ENCODE measurements around the gene SURF4.
A peak's percentile ranks its signal among the peaks of the same experiment; 100 is the strongest.

Gene SURF4

GRCh38 chr9:133375724-133376654 lies at the start of gene SURF4, which contains the start of gene STKLD1:
SURF4 (minus strand) TSS chr9:133376060; CDS start chr9:133375969, 91 bp downstream.
STKLD1 (plus strand) TSS chr9:133376366; CDS start chr9:133376474, 108 bp downstream.
- H3K4me3 ChIP-seq (replicated peaks in 1 of 2; ENCODE audit: low read depth in 2 of 2, low read length in 2 of 2), result peak within 1 kb of the TSS; percentile 87
- DNase-seq (ENCODE audit: low read depth in 2 of 2), result peak; percentile 96 to 98
- TF ChIP-seq CTCF (IDR thresholded peaks at IDR 0.05; ENCODE audit: low read depth, low read length), result no peak

GRCh38 chr9:133425049-133425632 lies 49.3 kb upstream of the SURF4 start:
- DNase-seq (ENCODE audit: low read depth in 2 of 2), result no peak

GRCh38 chr9:133424187-133424586 lies 48.3 kb upstream of the SURF4 start:
- H3K4me3 ChIP-seq (replicated peaks in 1 of 2; ENCODE audit: low read depth in 2 of 2, low read length in 2 of 2), result no peak overlapping the region
- no peak for DNase-seq (ENCODE audit: low read depth in 2 of 2)
- no peak for TF ChIP-seq CTCF (IDR thresholded peaks at IDR 0.05; ENCODE audit: low read depth, low read length)

More at GRCh38 chr9:133425049-133425632, 49.3 kb upstream of the SURF4 start:
- H3K4me3 ChIP-seq (replicated peaks in 1 of 2; ENCODE audit: low read depth in 2 of 2, low read length in 2 of 2), result no peak overlapping the region
- no peak for TF ChIP-seq CTCF (IDR thresholded peaks at IDR 0.05; ENCODE audit: low read depth, low read length)

GRCh38 chr9:133423216-133423615 lies 47.4 kb upstream of the SURF4 start:
- H3K4me3 ChIP-seq (replicated peaks in 1 of 2; ENCODE audit: low read depth in 2 of 2, low read length in 2 of 2), result no peak overlapping the region
- TF ChIP-seq CTCF (IDR thresholded peaks at IDR 0.05; ENCODE audit: low read depth, low read length), result no peak
- peak in 1 of 2 donors; percentile 28 for DNase-seq (ENCODE audit: low read depth in 2 of 2)

- H3K4me3 ChIP-seq (replicated peaks in 1 of 2; ENCODE audit: low read depth in 2 of 2, low read length in 2 of 2), result no peak within 1 kb of the TSS
- TF ChIP-seq CTCF (IDR thresholded peaks at IDR 0.05; ENCODE audit: low read depth, low read length), result no peak
- peak in 1 of 2 donors; percentile 8 for DNase-seq (ENCODE audit: low read depth in 2 of 2)
Measured at GRCh38 chr9:133421615-133422542, 46.0 kb upstream of the SURF4 start, which contains the start of gene ADAMTS13. ADAMTS13 (plus strand) TSS chr9:133422367; CDS start chr9:133422444, 77 bp downstream.

- no peak for DNase-seq (ENCODE audit: low read depth in 2 of 2)
- no peak overlapping the region for H3K4me3 ChIP-seq (replicated peaks in 1 of 2; ENCODE audit: low read depth in 2 of 2, low read length in 2 of 2)
- no peak for TF ChIP-seq CTCF (IDR thresholded peaks at IDR 0.05; ENCODE audit: low read depth, low read length)
Measured at GRCh38 chr9:133420392-133420827, 44.5 kb upstream of the SURF4 start.
